Measurements from ENCODE around the gene SLC22A17.
A peak's percentile ranks its signal among the peaks of the same experiment; 100 is the strongest.
"Not testable (repeated sequence)": the region's sequence is repeated elsewhere in the genome, so short reads cannot be mapped to it uniquely, and the experiment has no call there.

Gene SLC22A17

GRCh38 chr14:23352506-23353432, at the start of gene SLC22A17:
TSS of gene SLC22A17 (minus strand) at chr14:23352887.
- Histone ChIP-seq H3K9ac (ENCODE audit: low read length) (peak within 1 kb of the TSS; percentile 44), H3K4me3 (ENCODE audit: low read length) (peak within 1 kb of the TSS; percentile 7)

GRCh38 chr14:23401291-23401690, 48.6 kb upstream of the SLC22A17 start:
- Histone ChIP-seq H3K9me3 (ENCODE audit: control insufficient read depth, low read length) (no peaks in the 10 kb centered on the region), H3K27me3 (ENCODE audit: control insufficient read depth, insufficient read depth, low read length) (peaks cover 13% of the 10 kb centered on the region), H3K9ac (ENCODE audit: low read length) (no peak overlapping the region), H3K4me3 (ENCODE audit: low read length) (no peak overlapping the region), H3K4me1 (ENCODE audit: control insufficient read depth, insufficient read depth, low read length) (no peaks in the 10 kb centered on the region), H3K36me3 (ENCODE audit: control insufficient read depth, insufficient read depth, low read length) (no peaks in the 10 kb centered on the region)

More at GRCh38 chr14:23352506-23353432, at the start of gene SLC22A17:
- Histone ChIP-seq H3K27me3 (ENCODE audit: control insufficient read depth, insufficient read depth, low read length) (peaks cover 35% of the 10 kb centered on the region), H3K36me3 (ENCODE audit: control insufficient read depth, insufficient read depth, low read length) (no peaks in the 10 kb centered on the region), H3K4me1 (ENCODE audit: control insufficient read depth, insufficient read depth, low read length) (peaks cover 9% of the 10 kb centered on the region), H3K9me3 (ENCODE audit: control insufficient read depth, low read length) (no peaks in the 10 kb centered on the region)

GRCh38 chr14:23400496-23401149, 47.9 kb upstream of the SLC22A17 start:
- H3K4me1 ChIP-seq (ENCODE audit: control insufficient read depth, insufficient read depth, low read length); H3K4me3 ChIP-seq (ENCODE audit: low read length); H3K9me3 ChIP-seq (ENCODE audit: control insufficient read depth, low read length); H3K9ac ChIP-seq (ENCODE audit: low read length); H3K36me3 ChIP-seq (ENCODE audit: control insufficient read depth, insufficient read depth, low read length): not testable (repeated sequence)
- peaks cover 13% of the 10 kb centered on the region for H3K27me3 ChIP-seq (ENCODE audit: control insufficient read depth, insufficient read depth, low read length)

GRCh38 chr14:23399591-23399990, 46.9 kb upstream of the SLC22A17 start:
- Histone ChIP-seq H3K4me3 (ENCODE audit: low read length) (no peak overlapping the region), H3K9me3 (ENCODE audit: control insufficient read depth, low read length) (no peaks in the 10 kb centered on the region), H3K4me1 (ENCODE audit: control insufficient read depth, insufficient read depth, low read length) (no peaks in the 10 kb centered on the region), H3K9ac (ENCODE audit: low read length) (no peak overlapping the region), H3K27me3 (ENCODE audit: control insufficient read depth, insufficient read depth, low read length) (peaks cover 13% of the 10 kb centered on the region), H3K36me3 (ENCODE audit: control insufficient read depth, insufficient read depth, low read length) (no peaks in the 10 kb centered on the region)

GRCh38 chr14:23399136-23399535, 46.4 kb upstream of the SLC22A17 start:
- H3K4me1 ChIP-seq (ENCODE audit: control insufficient read depth, insufficient read depth, low read length), result no peaks in the 10 kb centered on the region
- no peaks in the 10 kb centered on the region for H3K36me3 ChIP-seq (ENCODE audit: control insufficient read depth, insufficient read depth, low read length)
- no peak overlapping the region for H3K4me3 ChIP-seq (ENCODE audit: low read length)
- no peaks in the 10 kb centered on the region for H3K9me3 ChIP-seq (ENCODE audit: control insufficient read depth, low read length)
- H3K27me3 ChIP-seq (ENCODE audit: control insufficient read depth, insufficient read depth, low read length), result peaks cover 13% of the 10 kb centered on the region
- H3K9ac ChIP-seq (ENCODE audit: low read length), result no peak overlapping the region

- Histone ChIP-seq H3K27me3 (ENCODE audit: control insufficient read depth, insufficient read depth, low read length) (peaks cover 11% of the 10 kb centered on the region), H3K4me1 (ENCODE audit: control insufficient read depth, insufficient read depth, low read length) (no peaks in the 10 kb centered on the region), H3K4me3 (ENCODE audit: low read length) (no peak overlapping the region), H3K36me3 (ENCODE audit: control insufficient read depth, insufficient read depth, low read length) (no peaks in the 10 kb centered on the region), H3K9me3 (ENCODE audit: control insufficient read depth, low read length) (no peaks in the 10 kb centered on the region), H3K9ac (ENCODE audit: low read length) (no peak overlapping the region)
Observed at GRCh38 chr14:23398348-23398747, 45.7 kb upstream of the SLC22A17 start.

- H3K4me1 ChIP-seq (ENCODE audit: control insufficient read depth, insufficient read depth, low read length), result no peaks in the 10 kb centered on the region
- peaks cover under 1% of the 10 kb centered on the region for H3K27me3 ChIP-seq (ENCODE audit: control insufficient read depth, insufficient read depth, low read length)
- H3K36me3 ChIP-seq (ENCODE audit: control insufficient read depth, insufficient read depth, low read length), result no peaks in the 10 kb centered on the region
- no peak overlapping the region for H3K9ac ChIP-seq (ENCODE audit: low read length)
- H3K9me3 ChIP-seq (ENCODE audit: control insufficient read depth, low read length), result no peaks in the 10 kb centered on the region
- H3K4me3 ChIP-seq (ENCODE audit: low read length), result no peak overlapping the region
Observed at GRCh38 chr14:23396781-23397407, 44.2 kb upstream of the SLC22A17 start.

- H3K9me3 ChIP-seq (ENCODE audit: control insufficient read depth, low read length), result no peaks in the 10 kb centered on the region
- H3K4me3 ChIP-seq (ENCODE audit: low read length), result no peak overlapping the region
- H3K9ac ChIP-seq (ENCODE audit: low read length), result no peak overlapping the region
- H3K36me3 ChIP-seq (ENCODE audit: control insufficient read depth, insufficient read depth, low read length), result no peaks in the 10 kb centered on the region
- no peaks in the 10 kb centered on the region for H3K27me3 ChIP-seq (ENCODE audit: control insufficient read depth, insufficient read depth, low read length)
- no peaks in the 10 kb centered on the region for H3K4me1 ChIP-seq (ENCODE audit: control insufficient read depth, insufficient read depth, low read length)
Observed at GRCh38 chr14:23396126-23396525, 43.4 kb upstream of the SLC22A17 start.

- Histone ChIP-seq H3K27me3 (ENCODE audit: control insufficient read depth, insufficient read depth, low read length) (no peaks in the 10 kb centered on the region), H3K4me1 (ENCODE audit: control insufficient read depth, insufficient read depth, low read length) (no peaks in the 10 kb centered on the region), H3K36me3 (ENCODE audit: control insufficient read depth, insufficient read depth, low read length) (no peaks in the 10 kb centered on the region), H3K9me3 (ENCODE audit: control insufficient read depth, low read length) (no peaks in the 10 kb centered on the region), H3K4me3 (ENCODE audit: low read length) (no peak overlapping the region), H3K9ac (ENCODE audit: low read length) (no peak overlapping the region)
Observed at GRCh38 chr14:23392613-23393012, 39.9 kb upstream of the SLC22A17 start.

GRCh38 chr14:23389871-23390270, 37.2 kb upstream of the SLC22A17 start:
- not testable (repeated sequence) for H3K9me3 ChIP-seq (ENCODE audit: control insufficient read depth, low read length); H3K27me3 ChIP-seq (ENCODE audit: control insufficient read depth, insufficient read depth, low read length); H3K4me1 ChIP-seq (ENCODE audit: control insufficient read depth, insufficient read depth, low read length); H3K4me3 ChIP-seq (ENCODE audit: low read length); H3K36me3 ChIP-seq (ENCODE audit: control insufficient read depth, insufficient read depth, low read length); H3K9ac ChIP-seq (ENCODE audit: low read length)

GRCh38 chr14:23389396-23389795, 36.7 kb upstream of the SLC22A17 start:
- no peaks in the 10 kb centered on the region for H3K4me1 ChIP-seq (ENCODE audit: control insufficient read depth, insufficient read depth, low read length)
- no peak overlapping the region for H3K9ac ChIP-seq (ENCODE audit: low read length)
- H3K9me3 ChIP-seq (ENCODE audit: control insufficient read depth, low read length), result no peaks in the 10 kb centered on the region
- H3K4me3 ChIP-seq (ENCODE audit: low read length), result no peak overlapping the region
- no peaks in the 10 kb centered on the region for H3K27me3 ChIP-seq (ENCODE audit: control insufficient read depth, insufficient read depth, low read length)
- H3K36me3 ChIP-seq (ENCODE audit: control insufficient read depth, insufficient read depth, low read length), result no peaks in the 10 kb centered on the region

GRCh38 chr14:23388996-23389395, 36.3 kb upstream of the SLC22A17 start:
- H3K27me3 ChIP-seq (ENCODE audit: control insufficient read depth, insufficient read depth, low read length), result no peaks in the 10 kb centered on the region
- no peaks in the 10 kb centered on the region for H3K9me3 ChIP-seq (ENCODE audit: control insufficient read depth, low read length)
- H3K4me1 ChIP-seq (ENCODE audit: control insufficient read depth, insufficient read depth, low read length), result no peaks in the 10 kb centered on the region
- no peak overlapping the region for H3K9ac ChIP-seq (ENCODE audit: low read length)
- H3K36me3 ChIP-seq (ENCODE audit: control insufficient read depth, insufficient read depth, low read length), result no peaks in the 10 kb centered on the region
- no peak overlapping the region for H3K4me3 ChIP-seq (ENCODE audit: low read length)
